GM18499 (cell line): ENCODE measurements around the gene IL20RA.
A peak's percentile ranks its signal among the peaks of the same experiment; 100 is the strongest.
"Not testable (repeated sequence)": the region's sequence is repeated elsewhere in the genome, so short reads cannot be mapped to it uniquely, and the experiment has no call there.

Experiments used
- ATAC-seq: cut with Tn5 transposase; IDR thresholded peaks from one replicate; pipeline ENCODE4 v1.9.1; 2021; ENCODE audit warnings: moderate number of reproducible peaks; ENCODE audit not compliant: insufficient read depth, unreplicated experiment

Gene IL20RA

DNA sequence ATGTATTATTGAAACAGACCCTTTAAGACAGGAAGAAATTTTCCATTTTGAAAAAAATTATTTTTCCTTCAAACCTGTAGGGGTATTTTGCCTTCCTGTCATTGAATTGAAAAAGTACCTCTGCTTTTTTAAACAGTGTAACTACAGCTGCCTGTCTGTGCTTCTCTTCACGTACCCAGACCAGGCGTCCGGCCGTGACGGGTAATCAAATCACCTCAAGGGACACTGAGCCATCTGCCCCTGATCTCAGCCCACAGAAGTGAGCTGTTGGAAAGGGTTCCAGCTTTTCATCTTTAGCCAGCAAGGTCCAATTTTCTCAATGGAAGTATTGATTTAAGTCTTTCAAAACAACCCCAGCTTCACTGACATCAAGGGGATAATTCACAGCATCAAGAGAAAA lies 64.7 kb downstream of the IL20RA start:
- ATAC-seq: no peak

DNA sequence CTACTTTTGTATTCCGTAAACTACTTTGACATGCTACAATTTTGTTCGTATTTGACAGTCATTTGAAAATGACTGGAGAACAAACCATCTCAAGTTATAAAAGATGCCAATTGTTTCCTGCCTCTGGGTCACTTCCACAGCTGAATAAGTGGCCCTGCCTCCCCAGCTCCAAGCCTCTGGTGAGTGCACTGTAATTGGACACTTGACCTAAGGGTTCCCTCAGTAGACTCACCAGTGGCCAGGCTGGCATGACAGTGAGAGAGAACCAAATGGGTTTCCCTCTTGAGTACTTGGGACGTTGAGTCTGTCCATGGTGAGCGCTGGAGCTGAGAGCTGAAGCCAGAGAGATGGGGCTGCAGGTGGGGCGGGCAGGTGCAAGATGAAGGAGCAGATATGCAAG lies 65.6 kb downstream of the IL20RA start:
- no peak for ATAC-seq

DNA sequence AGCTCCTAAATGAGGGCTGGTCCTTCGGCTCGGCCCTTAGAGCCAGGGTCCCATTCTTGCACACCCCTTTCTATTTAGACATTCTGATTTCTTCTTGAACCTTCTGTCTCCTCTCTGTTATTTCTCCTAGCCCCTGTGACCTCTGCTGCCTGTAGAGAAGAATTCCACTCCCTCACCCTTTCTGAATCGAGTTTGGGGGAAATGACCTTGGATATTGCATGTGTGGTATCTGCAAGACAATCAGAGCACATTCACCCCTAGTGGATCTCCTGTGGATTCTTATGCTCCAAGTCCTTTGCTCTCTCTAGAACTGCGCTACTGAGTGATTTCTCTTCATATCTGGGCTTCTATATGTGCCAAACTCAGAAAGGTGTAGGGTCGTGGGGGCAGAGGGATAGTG lies 67.7 kb downstream of the IL20RA start:
- no peak for ATAC-seq

DNA sequence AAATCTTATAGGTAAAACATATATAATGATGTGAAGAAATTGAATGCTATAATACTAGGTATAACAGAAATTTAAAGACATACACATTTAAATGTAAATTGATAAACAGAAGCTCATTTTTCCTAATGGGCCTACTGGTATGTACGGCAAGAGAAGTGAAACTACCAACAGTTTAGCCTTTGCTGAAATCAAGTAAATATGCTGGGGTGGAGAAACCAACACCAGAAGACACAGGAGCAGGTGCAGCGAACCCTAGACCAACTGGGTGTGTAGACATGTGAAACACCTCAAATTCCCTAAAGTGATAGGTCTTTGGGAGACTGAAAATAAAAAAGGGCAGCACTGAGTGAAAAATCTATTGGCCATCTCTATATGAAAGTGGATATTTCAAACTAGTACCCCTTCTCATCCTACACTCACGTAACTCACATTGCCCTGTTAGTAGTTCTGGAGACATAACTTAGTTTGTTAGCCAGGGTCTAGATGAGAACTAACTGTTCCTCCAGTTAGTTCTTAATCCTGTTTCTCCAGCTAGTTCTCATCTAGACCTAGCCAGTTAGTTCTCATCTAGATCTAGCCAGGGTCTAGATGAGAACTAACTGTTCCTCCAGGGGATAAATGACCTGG lies 69.6 kb downstream of the IL20RA start:
- no peak for ATAC-seq

DNA sequence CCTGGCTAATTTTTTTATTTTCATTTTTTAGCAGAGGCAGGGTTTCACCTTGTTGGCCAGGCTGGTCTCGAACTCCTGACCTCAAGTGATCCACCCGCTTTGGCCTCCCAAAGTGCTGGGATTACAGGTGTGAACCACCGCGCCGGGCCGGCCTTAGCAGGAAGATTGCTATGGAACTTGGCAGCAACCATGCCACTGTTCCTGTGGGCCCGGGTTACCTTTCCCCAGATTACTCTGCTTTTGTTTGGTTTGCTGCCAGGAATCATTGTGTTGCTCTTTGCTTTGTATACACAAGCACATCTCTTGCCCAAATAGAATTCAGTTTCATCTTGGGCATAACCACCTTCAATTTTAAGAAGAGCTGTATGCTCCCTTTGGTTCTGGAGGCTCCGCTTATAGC lies 71.0 kb downstream of the IL20RA start:
- ATAC-seq: not testable (repeated sequence)

DNA sequence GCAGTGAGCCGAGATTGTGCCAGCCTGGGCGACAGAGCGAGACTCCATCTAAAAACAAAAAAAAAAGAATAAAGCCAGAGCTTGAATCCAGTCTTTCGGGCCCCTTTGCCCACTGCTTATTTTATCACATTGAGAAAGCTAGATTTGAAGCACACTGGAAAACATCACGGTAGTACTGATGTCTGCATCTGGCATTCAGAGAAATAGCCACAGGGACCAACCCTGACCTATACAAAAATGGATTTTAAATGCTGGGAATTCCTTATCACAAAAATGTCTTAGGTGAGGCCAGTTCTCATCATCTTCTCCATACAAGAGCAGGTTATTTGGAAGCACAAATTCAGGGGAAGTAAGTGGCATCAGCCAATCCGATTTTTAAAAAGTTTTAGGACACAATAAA lies 73.2 kb downstream of the IL20RA start:
- ATAC-seq: no peak

DNA sequence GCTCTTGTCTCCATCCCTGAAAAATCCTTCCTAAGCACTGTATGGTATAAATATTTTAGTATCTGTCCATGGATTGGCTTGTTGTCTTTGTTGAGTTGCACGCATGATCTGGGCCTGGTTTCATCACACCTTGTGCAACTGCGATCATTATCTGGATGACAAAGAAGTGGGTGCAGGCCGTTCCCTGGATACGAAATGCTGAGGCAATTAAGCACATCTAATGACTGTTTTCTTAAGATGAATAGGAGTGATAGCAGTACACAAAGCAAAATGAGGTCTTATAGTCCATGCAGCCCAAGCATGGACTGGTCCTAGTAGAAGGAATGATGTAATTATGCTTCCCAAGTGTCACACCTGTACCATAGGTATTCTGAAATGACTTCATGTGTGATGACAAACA lies 74.8 kb downstream of the IL20RA start:
- ATAC-seq: no peak

DNA sequence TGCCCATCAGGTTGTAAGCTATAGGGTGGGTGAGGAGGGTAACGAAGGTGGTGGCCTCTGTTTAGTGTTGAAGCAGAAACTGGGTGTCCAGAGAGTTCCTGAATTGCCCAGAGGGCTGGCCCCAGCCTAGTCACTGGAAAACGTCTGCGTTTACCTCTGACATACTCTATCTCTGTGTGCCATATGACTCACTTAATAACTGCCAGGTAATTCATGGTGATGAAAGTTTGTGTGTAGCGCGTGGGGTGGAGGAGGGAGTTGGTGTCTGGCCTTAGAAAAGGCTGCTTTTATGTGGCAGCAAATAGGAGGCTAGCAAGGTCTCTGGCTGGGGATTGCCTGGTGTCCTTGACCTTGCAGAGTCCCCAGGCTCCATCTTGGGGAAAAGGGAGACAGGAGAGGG lies 75.3 kb downstream of the IL20RA start:
- no peak for ATAC-seq

DNA sequence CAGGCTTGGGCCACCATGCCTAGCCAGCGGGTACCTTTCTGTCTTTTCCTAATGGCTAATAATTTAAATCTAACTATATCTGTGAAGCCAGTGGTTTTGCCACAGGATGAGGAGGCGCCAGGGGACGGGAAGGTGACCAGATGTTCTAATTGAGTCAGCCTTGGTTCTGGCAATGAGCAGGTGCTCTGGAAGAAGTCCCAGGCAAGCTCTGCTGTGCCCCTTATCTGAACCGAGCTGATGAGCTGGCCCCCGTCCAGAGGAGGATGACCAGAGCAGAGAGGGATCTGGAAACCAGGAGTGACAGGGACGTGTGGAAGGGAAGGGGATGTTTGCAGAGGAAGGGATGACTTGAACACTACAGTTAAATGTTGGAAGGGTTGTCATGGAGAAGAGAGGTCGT lies 75.9 kb downstream of the IL20RA start:
- no peak for ATAC-seq

DNA sequence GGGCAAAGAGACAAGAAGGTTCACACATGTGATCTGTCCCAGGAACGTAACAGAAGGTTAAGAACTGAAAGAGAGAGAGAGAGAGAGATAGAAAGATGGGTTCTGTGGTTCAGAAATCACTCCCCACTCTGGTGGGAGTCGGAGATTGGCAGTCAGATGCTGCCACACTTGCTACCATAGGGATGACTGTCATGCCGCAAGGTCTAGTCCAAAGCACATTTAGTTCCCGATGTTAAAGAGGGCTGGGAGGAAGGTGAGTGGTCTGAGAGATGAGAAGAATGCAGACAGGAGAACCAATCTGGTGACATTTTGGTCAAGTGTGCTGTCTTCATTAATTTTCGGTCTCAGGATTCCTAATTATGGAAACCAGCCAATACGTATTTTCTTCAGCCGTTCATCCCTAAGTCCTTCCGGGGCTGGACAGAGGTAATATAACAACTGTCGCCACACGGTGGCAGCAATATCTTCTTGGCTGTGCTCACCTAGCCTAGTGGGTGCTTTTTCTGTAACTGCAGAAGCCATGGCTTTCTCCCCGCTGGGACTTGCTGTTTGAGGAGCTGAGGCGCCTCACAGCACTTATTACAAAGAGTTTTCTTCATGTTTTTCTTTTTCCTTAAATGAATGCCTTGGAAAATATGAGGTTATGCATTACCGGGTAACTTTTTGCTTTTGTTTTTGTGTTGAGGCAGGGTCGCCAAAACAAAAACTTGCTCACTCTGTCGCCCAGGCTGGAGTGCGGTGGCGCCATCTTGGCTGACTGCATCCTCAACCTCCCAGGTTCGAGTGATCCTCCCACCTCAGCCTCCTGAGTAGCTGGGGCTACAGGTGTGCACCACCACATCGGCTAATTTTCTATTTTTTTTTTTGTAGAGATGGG lies 76.7 kb downstream of the IL20RA start:
- peak; percentile 72 for ATAC-seq

DNA sequence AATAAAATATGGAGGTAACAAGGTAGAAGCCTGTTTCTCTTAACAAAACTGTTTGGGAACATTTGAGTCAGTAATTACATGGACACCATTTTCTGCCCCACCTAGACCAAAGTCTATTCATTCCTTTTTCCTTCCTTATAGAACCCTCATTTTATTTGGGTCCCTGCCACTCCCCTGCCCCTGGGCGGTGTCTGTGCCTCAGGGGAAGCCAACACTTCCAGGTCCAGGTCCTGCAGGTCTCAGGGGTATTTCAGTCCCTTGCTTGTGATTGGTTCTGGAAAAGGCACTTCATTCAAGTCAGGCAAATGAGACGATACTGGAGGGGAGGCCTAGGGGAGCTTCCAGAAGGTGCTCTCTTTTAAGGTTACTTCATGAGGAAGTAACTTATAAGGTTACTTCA lies 80.4 kb downstream of the IL20RA start:
- ATAC-seq: no peak

DNA sequence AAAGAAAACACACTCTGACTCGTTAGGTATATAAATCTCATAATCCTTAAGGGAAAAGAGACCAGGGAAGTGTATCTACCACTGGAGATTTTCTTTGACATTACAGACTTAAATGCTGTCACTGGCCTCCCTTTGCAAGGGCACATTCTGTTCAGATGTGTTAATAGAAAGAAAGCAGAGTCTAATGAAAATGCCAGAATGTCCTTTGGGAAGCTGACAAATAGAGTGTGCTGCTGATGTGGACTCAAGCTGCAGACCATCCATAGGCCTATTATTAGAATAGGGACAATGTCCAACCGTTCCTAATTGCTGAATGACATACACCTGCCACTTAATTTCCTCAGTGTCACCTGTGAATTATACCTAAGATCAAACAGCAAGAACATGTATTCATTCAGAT lies 81.5 kb downstream of the IL20RA start:
- no peak for ATAC-seq

DNA sequence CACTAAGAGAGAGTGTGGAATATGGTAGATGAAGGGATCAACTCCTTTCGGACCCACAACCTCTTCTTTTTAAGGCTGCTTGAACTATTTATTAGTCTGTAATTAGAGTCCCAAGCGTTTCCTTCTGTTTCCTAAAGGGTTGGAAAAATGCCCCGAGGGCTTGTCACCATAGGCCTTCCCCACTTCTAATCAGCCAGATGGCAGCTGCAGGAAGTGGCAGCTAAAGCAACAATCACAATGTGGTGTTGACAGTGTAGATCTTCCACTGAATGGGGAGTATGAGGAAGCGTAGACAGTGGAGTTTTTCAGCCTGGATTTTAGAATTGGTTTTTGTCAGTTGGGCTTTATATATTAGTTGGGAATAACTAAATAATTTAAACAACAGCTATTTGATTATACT lies 82.1 kb downstream of the IL20RA start:
- ATAC-seq: no peak

DNA sequence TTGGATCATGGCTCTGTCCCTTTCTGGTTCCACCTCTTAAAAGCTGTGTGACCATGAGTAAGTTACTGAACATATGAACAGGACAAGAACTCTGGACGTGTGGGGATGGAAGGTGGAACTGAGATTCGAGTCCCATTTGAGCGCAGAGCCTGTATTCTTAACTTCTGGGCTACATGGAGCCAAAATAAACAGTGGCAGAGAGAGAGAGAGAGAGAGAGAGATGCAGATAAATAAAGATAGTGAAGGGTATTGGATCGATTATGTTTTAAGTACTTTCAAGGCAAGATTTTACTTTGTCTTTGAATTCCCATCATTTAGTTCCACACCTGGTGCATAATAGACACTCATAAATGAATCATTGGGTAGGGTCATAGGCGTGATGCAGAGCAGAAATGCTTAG lies 82.9 kb downstream of the IL20RA start:
- ATAC-seq: no peak

DNA sequence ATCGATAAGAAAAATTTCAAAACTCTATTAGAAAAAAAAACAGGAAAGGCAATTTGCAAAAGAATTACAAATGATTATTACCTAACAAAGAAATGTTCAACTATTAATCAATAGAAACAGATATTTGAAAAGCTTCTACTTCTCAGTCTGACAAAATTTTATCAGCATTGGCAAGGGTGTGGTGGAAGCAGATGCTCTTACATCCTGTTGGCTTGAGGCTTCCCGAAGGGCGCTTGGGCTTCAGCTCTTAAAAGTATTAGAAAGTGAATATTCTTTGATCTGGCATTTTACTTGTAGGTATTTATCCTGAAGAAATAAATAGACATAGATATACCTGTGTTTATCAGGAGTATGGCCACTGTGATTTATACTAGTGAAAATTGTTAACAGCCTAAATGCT lies 84.0 kb downstream of the IL20RA start:
- ATAC-seq: no peak

DNA sequence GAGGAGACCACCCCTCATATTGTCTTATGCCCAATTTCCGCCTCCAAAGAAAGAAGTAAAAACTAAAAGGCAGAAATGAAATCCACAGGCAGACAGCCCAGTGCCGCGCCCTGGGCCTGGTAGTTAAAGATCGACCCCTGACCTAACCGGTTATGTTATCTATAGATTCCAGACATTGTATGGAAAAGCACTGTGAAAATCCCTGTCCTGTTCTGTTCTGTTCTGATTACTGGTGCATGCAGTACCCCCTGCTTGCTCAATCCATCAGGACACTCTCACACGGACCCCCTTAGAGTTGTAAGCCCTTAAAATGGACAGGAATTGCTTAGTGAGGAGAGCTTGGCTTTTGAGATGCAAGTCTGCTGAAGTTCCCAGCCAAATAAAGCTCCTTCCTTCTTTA lies 84.8 kb downstream of the IL20RA start:
- ATAC-seq: not testable (repeated sequence)

DNA sequence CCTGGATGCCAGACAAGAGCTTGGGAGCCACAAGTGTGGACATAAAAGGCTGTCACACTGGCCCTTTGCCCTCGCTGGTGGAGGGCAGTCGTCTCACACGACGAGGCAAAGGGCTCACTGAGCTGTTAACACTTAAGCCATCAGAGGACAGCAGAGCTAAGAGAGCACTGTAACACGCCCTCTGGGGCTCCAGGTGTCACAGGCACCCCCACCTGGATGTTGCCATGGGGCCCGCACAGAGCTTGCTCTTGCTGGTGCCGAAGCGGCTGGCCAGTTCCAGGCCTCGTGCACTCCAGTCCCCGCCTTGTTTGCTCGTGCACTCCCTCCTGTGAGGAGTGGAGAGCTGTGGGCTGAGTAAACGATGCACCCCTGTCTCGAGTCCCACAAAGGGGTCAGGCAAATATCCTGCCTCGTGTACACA lies 85.3 kb downstream of the IL20RA start:
- no peak for ATAC-seq

DNA sequence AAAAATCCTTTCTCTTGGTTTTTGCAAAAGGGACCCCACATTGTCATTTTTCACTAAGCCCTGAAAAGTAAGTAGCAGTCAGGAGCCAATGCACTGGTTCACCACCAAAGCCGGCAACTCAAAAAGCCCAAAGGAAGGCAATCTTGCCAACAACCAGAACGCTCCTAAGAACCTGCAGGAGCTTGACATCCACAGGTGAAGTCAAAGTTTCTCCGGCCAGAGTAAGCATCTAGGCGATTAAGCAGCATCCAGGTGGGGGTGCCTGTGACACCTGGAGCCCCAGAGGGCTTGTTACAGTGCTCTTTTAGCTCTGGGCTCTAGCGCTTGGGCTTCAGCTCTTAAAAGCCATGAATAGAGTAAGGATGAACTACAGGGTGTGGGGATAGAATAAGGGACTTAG lies 86.6 kb downstream of the IL20RA start:
- ATAC-seq: no peak

DNA sequence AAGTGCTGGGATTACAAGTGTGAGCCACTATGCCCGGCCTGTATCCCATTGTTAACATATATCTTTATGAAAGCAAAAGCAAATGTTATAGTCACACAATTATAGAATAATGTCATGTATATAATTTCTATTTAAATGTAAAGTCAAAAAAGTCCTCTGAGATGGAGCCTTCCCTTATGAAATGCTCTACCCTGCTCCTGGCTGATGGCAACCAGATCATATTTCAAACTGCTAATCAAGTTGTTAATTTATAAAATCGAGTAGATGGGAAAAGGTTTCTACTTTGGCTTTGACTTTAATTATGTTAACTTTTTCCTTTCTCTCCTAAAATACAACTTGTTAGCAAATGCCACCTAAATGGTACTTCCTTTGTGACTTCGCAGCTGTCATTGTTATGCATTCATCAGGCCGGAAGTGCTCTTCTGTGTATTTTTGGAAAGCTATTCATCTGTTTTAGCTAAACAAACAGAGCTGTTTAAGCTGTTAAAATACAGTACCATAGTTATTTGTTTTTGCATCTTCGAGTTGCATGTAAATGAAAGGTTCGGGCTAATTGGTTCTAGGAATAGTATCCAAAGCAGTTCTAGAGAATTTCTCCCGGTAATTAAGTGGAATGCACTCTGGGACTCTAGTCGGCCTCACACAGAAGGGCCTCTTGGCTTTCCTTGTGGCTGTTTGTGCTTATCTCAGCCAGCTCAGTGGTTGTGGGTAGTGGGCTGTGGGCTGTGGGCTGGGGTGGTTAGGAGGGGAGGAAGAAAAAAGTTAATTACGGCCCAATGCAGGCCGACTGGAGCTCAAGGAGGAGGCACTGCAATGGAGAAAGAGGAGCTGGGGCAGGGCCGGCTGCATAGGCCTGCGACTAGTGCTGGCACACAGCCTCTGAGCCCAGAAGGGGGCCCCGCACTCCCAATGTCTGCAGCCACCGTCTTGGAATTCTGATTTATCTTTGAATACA lies 87.9 kb downstream of the IL20RA start:
- no peak for ATAC-seq

DNA sequence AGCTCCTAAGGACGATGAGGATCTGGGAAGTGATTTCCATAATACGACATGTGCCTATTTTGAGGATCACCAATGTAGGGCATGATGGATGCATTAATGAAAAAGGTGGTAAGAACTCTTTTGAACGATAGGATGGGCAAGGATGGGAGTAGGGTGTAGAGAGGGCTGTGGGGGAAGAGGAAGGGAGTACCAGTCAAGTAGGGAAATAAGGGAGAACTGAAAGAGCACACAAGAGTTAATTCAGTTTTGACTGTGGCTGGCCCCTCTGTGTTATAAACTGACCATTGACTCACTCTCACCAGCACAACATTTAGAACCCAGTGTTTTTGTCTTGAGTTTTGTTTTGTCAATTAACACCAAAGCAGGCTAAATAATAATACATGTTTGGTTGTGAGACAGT lies 89.6 kb downstream of the IL20RA start:
- ATAC-seq: no peak

DNA sequence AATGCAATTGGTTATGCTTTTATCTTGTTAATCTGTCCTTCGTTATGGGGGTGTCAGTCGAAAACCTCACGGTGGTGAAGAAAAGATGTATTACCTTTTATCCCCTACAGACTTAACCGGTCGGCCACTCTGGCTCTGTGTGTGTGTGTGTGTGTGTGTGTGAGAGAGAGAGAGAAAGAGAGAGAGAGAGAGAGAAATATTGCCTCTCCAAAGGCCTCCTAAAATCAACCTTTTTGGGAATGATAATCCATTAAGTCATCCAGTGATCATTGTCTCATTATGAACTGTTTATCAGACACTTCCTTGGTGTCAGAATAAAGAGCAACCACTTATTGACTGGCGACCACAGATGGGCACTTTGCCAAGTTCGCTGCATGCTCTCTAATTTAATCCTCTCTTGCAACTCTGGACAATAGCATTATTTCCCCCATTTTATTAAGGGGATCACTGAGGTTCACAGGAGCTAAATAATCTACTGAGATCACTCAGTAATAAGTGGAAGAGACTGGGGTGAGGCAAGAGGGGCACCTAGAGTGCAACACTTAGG lies 92.0 kb downstream of the IL20RA start:
- no peak for ATAC-seq
